H1 (cell line): ENCODE results near the gene CSPG5. TPM values are rescaled to one million over a fixed set of nuclear protein-coding genes. Genes with fewer than 3 reads are reported as not detected.

Source experiments
- CTCF ChIA-PET: fragments of 300-600 bp; sonication (Branson Sonifier 250); formaldehyde crosslinking; loops from one replicate; lab custom pipeline; 2021; ENCODE audit not compliant: partially characterized antibody; lab: Charles Lee
- POLR2A ChIA-PET: fragments of 300-600 bp; sonication (Branson Sonifier 250); formaldehyde crosslinking; loops from one replicate; lab custom pipeline; 2021; ENCODE audit warnings: inconsistent platforms; ENCODE audit not compliant: partially characterized antibody; lab: Charles Lee
- DNase-seq, 2 experiments: peaks; one replicate each; pipeline versions ENCODE4 v3.0.0 to v3.0.0-alpha.2; 2010 to 2022; ENCODE audit warnings: low spot score in 2 of 2, low read depth in 1 of 2, mixed read lengths in 1 of 2
- FAIRE-seq: peaks from 2 replicates; lab custom pipeline; 2011; peaks lifted over from hg19 to GRCh38; lab: Jason Lieb, UNC
- H2AFZ ChIP-seq: 2 replicates; pipeline ENCODE4 v1.8.1; 2012; ENCODE audit warnings: low read length, inconsistent platforms
- H2AK5ac ChIP-seq: 2 replicates; pipeline ENCODE4 v1.6.1; 2013; ENCODE audit warnings: low read depth, low read length
- H2BK120ac ChIP-seq: replicated peaks from 2 replicates; pipeline ENCODE3; 2013; ENCODE audit warnings: low read depth, low read length, inconsistent platforms
- H2BK12ac ChIP-seq: 2 replicates; pipeline ENCODE4 v1.6.1; 2013; ENCODE audit warnings: low read depth, low read length
- H2BK15ac ChIP-seq: 2 replicates; pipeline ENCODE4 v1.6.1; 2013; ENCODE audit warnings: low read length
- H2BK20ac ChIP-seq: 2 replicates; pipeline ENCODE4 v1.6.1; 2013; ENCODE audit warnings: low read length
- H2BK5ac ChIP-seq: 2 replicates; pipeline ENCODE4 v1.6.1; 2013; ENCODE audit warnings: low read depth, low read length
- H3K14ac ChIP-seq: 2 replicates; pipeline ENCODE4 v1.6.1; 2013; ENCODE audit warnings: inconsistent platforms; ENCODE audit not compliant: insufficient read length
- H3K18ac ChIP-seq: 2 replicates; pipeline ENCODE4 v1.6.1; 2013; ENCODE audit warnings: low read length; ENCODE audit errors: extremely low read depth
- H3K23ac ChIP-seq: 2 replicates; pipeline ENCODE4 v1.6.1; 2013; ENCODE audit warnings: inconsistent platforms; ENCODE audit not compliant: insufficient read length
- H3K23me2 ChIP-seq: 2 replicates; pipeline ENCODE4 v1.6.1; 2013; ENCODE audit warnings: low read depth, low read length
- H3K27ac ChIP-seq: 2 replicates; pipeline ENCODE4 v1.6.1; 2011; ENCODE audit warnings: low read depth, low read length, inconsistent platforms
- H3K27me3 ChIP-seq, 4 experiments: replicated peaks in 1 of 4; 1 replicate in 1 of 4; 2 replicates in 3 of 4; pipeline versions ENCODE4 v1.6.1 to v1.8.1; 2011 to 2013; ENCODE audit warnings: low read length in 3 of 4, mild to moderate bottlenecking in 3 of 4, inconsistent platforms in 2 of 4, mixed read lengths in 2 of 4, moderate library complexity in 1 of 4; ENCODE audit not compliant: control insufficient read depth in 3 of 4, insufficient read depth in 3 of 4; ENCODE audit errors: extremely low read depth in 1 of 4
- H3K36me3 ChIP-seq, 4 experiments: 2 replicates each; pipeline versions ENCODE4 v1.6.1 to v1.8.1; 2011 to 2013; ENCODE audit warnings: mild to moderate bottlenecking in 4 of 4, low read length in 3 of 4, moderate library complexity in 2 of 4, control low read depth in 1 of 4, inconsistent platforms in 1 of 4; ENCODE audit not compliant: insufficient read depth in 4 of 4, control insufficient read depth in 2 of 4
- H3K4ac ChIP-seq: replicated peaks from 2 replicates; pipeline ENCODE3; 2013; ENCODE audit warnings: low read length, low read depth, mixed read lengths, inconsistent platforms; ENCODE audit not compliant: insufficient read length
- H3K4me1 ChIP-seq, 4 experiments: replicated peaks in 1 of 4; 1 replicate in 1 of 4; 2 replicates in 3 of 4; pipeline versions ENCODE4 v1.6.1 to v1.8.1; 2011 to 2013; ENCODE audit warnings: low read length in 3 of 4, inconsistent platforms in 2 of 4, mixed read lengths in 1 of 4; ENCODE audit not compliant: insufficient read depth in 4 of 4, control insufficient read depth in 3 of 4
- H3K4me2 ChIP-seq, 2 experiments: 2 replicates each; pipeline versions ENCODE4 v1.6.1 to v1.8.1; 2011 to 2013; ENCODE audit warnings: low read depth in 2 of 2, low read length in 2 of 2, control low read depth in 1 of 2, inconsistent platforms in 1 of 2, mild to moderate bottlenecking in 1 of 2; ENCODE audit not compliant: insufficient read depth in 1 of 2
- H3K4me3 ChIP-seq, 4 experiments: fragments of 200-600, 300-600 bp in 1 of 4; sonication (generic), shearing (Covaris generic), sonication (Bioruptor Twin) in 1 of 4; 2 replicates each; pipeline versions ENCODE4 v1.5.1 to v1.8.1; 2011 to 2016; ENCODE audit warnings: low read length in 4 of 4, low read depth in 3 of 4, control low read depth in 2 of 4, inconsistent platforms in 2 of 4, mild to moderate bottlenecking in 2 of 4, mixed read lengths in 1 of 4, moderate library complexity in 1 of 4; ENCODE audit not compliant: insufficient read depth in 2 of 4; ENCODE audit errors: extremely low read depth in 1 of 4
- H3K56ac ChIP-seq: replicated peaks from 2 replicates; pipeline ENCODE3; 2013; ENCODE audit warnings: low read depth, mild to moderate bottlenecking, mixed read lengths, low read length, inconsistent platforms; ENCODE audit not compliant: insufficient read length
- H3K79me1 ChIP-seq: 2 replicates; pipeline ENCODE4 v1.6.1; 2013; ENCODE audit warnings: low read depth, low read length, control low read depth
- H3K79me2 ChIP-seq, 2 experiments: 2 replicates each; pipeline versions ENCODE4 v1.6.1 to v1.8.1; 2012 to 2013; ENCODE audit warnings: low read length in 2 of 2, mild to moderate bottlenecking in 2 of 2, inconsistent platforms in 1 of 2; ENCODE audit not compliant: insufficient read depth in 2 of 2, control insufficient read depth in 1 of 2
- H3K9ac ChIP-seq, 4 experiments: replicated peaks in 1 of 4; 1 replicate in 1 of 4; 2 replicates in 3 of 4; pipeline versions ENCODE4 v1.6.1 to v1.8.1; 2011 to 2013; ENCODE audit warnings: low read depth in 3 of 4, low read length in 3 of 4, control low read depth in 2 of 4, mild to moderate bottlenecking in 2 of 4, moderate library complexity in 2 of 4, inconsistent platforms in 1 of 4; ENCODE audit errors: extremely low read depth in 1 of 4
- H3K9me3 ChIP-seq, 2 experiments: 2 replicates each; pipeline versions ENCODE4 v1.6.1 to v1.8.1; 2012 to 2013; ENCODE audit warnings: mild to moderate bottlenecking in 2 of 2, moderate library complexity in 2 of 2, control low read depth in 1 of 2, inconsistent platforms in 1 of 2, low read depth in 1 of 2, low read length in 1 of 2, mixed read lengths in 1 of 2; ENCODE audit not compliant: insufficient read depth in 2 of 2
- H4K20me1 ChIP-seq, 2 experiments: replicated peaks in 1 of 2; 2 replicates each; pipeline versions ENCODE3 to v1.8.1; 2011 to 2013; ENCODE audit warnings: inconsistent platforms in 2 of 2, low read length in 2 of 2, mild to moderate bottlenecking in 1 of 2; ENCODE audit not compliant: insufficient read depth in 2 of 2, control insufficient read depth in 1 of 2
- H4K5ac ChIP-seq: 2 replicates; pipeline ENCODE4 v1.6.1; 2013; ENCODE audit warnings: low read length, low read depth, mixed read lengths, inconsistent platforms; ENCODE audit not compliant: insufficient read length
- H4K8ac ChIP-seq: 2 replicates; pipeline ENCODE4 v1.8.0; 2013; ENCODE audit warnings: mild to moderate bottlenecking, moderate library complexity, low read length, inconsistent platforms; ENCODE audit not compliant: insufficient read depth; ENCODE audit errors: extremely low read depth
- H4K91ac ChIP-seq: replicated peaks from 2 replicates; pipeline ENCODE3; 2013; ENCODE audit warnings: low read length, mixed read lengths, inconsistent platforms; ENCODE audit not compliant: insufficient read length
- KDM4A ChIP-seq: IDR thresholded peaks from one replicate; pipeline ENCODE4 v1.7.1; 2012; ENCODE audit warnings: low read depth, mild to moderate bottlenecking, moderate library complexity, low read length, inconsistent platforms; ENCODE audit not compliant: severe bottlenecking
- POLR2A ChIP-seq, 2 experiments: IDR thresholded peaks; 1 replicate in 1 of 2; 2 replicates in 1 of 2; pipeline ENCODE4 v1.6.1; 2011; ENCODE audit warnings: low read depth in 2 of 2, low read length in 2 of 2, mild to moderate bottlenecking in 2 of 2; ENCODE audit errors: control extremely low read depth in 1 of 2
- WGBS, 2 experiments: shearing (Covaris generic) in 1 of 2; methylation state at CpG; one replicate each; pipeline versions ENCODE4 v1.1.6 to v1.1.7; 2013 to 2015; ENCODE audit warnings: low lambda C conversion rate in 2 of 2, mixed read lengths in 2 of 2, inconsistent platforms in 1 of 2, low coverage in 1 of 2, missing lambda C conversion rate in 1 of 2; ENCODE audit not compliant: insufficient replicate concordance in 2 of 2, insufficient coverage in 1 of 2, insufficient read length in 1 of 2; ENCODE audit errors: extremely low coverage in 1 of 2, missing lambda C conversion rate in 1 of 2; 5-methylcytosine and 5-hydroxymethylcytosine counted together
- polyA plus RNA-seq, 7 experiments: library from polyadenylated mRNA; depleted of rRNA in 3 of 7; stranded (reverse) in 5 of 7; unstranded in 2 of 7; fragments of >200 nt in 5 of 7; fragments of 200-250 nt in 2 of 7; gene quantifications; 1 replicate in 5 of 7; 2 replicates in 1 of 7; 4 replicates in 1 of 7; pipeline versions ENCODE4 v1.2.1 to v1.2.3, GENCODE V29; 2011 to 2013; ENCODE audit warnings: missing spikeins in 2 of 7, mixed read lengths in 2 of 7
- total RNA-seq: library from RNA; stranded (reverse); fragmentation: NEBNext Ultra II Directional; extraction: Animal tissue kit (Norgen Biotek cat#: 25700); gene quantifications from 2 replicates; pipeline ENCODE4 v1.2.1, GENCODE V29; 2021
- TF ChIP-seq, protein P1 (sequence below), 3 experiments: IDR thresholded peaks; 1 replicate in 2 of 3; 2 replicates in 1 of 3; pipeline versions ENCODE4 v1.5.1 to v1.6.1; 2011; ENCODE audit warnings: low read length in 3 of 3, mild to moderate bottlenecking in 3 of 3, inconsistent platforms in 2 of 3, low read depth in 1 of 3, moderate library complexity in 1 of 3; ENCODE audit not compliant: insufficient read depth in 1 of 3; ENCODE audit errors: control extremely low read depth in 1 of 3

CSPG5 gene
- total and polyA plus RNA-seq, 2 of the 8 experiments (the other 6 are each of a cell fraction or from before 2014, with no cell fraction given): 2.1 to 7.4 TPM

DNA sequence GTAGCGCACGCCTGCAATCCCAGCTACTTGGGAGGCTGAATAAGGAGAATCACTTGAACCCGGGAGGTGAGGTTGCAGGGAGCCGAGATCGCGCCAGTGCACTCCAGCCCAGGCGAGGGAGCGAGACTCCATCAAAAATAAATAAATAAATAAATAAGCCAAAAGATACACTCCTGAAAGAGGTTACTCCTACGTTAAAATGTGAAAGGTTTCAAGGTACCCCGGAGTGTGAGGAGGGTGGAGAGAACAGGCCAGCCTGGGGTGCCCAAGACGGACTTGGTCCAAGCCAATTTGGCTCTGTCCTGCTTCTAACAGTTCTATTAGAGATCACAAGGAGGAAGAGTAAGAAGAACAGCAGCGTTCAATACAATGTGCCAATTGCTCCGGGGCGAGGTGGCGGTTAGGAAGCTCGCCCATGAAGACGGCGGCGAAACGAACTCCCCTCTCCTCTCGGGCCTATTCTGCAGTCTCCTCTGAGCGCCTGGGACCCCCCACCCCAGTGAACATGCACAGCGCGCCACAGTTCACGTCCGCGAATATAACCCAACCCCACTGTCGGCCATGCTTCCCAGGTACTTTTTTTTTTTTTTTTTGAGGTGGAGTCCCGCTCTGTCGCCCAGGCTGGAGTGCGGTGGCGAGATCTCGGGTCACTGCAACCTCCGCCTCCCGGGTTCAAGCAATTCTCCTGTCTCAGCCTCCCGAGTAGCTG is 66.1 kb downstream of the CSPG5 start:
- Histone ChIP-seq H4K91ac (peak overlapping the region; percentile 29), H3K4me3 (peak overlapping the region; percentile 50 to 92 (median 72)), H3K9me3 (no peaks in the 10 kb centered on the region), H2BK20ac (no peak overlapping the region), H2BK15ac (no peak overlapping the region), H3K27me3 (no peaks in the 10 kb centered on the region), H2BK120ac (no peak overlapping the region), H3K56ac (peak overlapping the region; percentile 66), H3K79me1 (peaks cover 8% of the 10 kb centered on the region), H3K23me2 (no peaks in the 10 kb centered on the region; the same call in 1 of the 2 replicates), H4K20me1 (peaks cover 0 to 1% of the 10 kb centered on the region in 2 experiments), H3K27ac (peak overlapping the region; percentile 83; the same call in 1 of the 2 replicates), H2AK5ac (no peak overlapping the region), H2BK12ac (no peak overlapping the region), H3K14ac (no peak overlapping the region), H3K18ac (peak overlapping the region; percentile 93), H3K36me3 (peaks cover 5 to 33% (median 13%) of the 10 kb centered on the region in 4 experiments; a peak in 6 of 8 replicates), H3K4ac (no peak overlapping the region), H4K5ac (peak overlapping the region; percentile 90), H3K4me2 (peak overlapping the region; percentile 26 to 66), H2BK5ac (peak overlapping the region; percentile 99; the same call in 1 of the 2 replicates), H3K23ac (no peak overlapping the region), H3K9ac (peak overlapping the region; percentile 59 to 81 (median 78)), H3K4me1 (peaks cover 0 to 4% (median 1%) of the 10 kb centered on the region in 4 experiments; a peak in 2 of 7 replicates), H3K79me2 (peaks cover 5 to 26% of the 10 kb centered on the region in 2 experiments), H2AFZ (no peak overlapping the region), H4K8ac (peak overlapping the region; percentile 93)
- WGBS, 2 experiments: 27% methylated on average over 31 of the region's 36 CpGs; no CpG with 5 or more reads in 1 of the 2 experiments
- FAIRE-seq: no peak
- TF ChIP-seq, protein P1, sequence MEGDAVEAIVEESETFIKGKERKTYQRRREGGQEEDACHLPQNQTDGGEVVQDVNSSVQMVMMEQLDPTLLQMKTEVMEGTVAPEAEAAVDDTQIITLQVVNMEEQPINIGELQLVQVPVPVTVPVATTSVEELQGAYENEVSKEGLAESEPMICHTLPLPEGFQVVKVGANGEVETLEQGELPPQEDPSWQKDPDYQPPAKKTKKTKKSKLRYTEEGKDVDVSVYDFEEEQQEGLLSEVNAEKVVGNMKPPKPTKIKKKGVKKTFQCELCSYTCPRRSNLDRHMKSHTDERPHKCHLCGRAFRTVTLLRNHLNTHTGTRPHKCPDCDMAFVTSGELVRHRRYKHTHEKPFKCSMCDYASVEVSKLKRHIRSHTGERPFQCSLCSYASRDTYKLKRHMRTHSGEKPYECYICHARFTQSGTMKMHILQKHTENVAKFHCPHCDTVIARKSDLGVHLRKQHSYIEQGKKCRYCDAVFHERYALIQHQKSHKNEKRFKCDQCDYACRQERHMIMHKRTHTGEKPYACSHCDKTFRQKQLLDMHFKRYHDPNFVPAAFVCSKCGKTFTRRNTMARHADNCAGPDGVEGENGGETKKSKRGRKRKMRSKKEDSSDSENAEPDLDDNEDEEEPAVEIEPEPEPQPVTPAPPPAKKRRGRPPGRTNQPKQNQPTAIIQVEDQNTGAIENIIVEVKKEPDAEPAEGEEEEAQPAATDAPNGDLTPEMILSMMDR (IDR thresholded peaks at IDR 0.05; ENCODE audit: control extremely low read depth in 1 of 3, insufficient read depth in 1 of 3, low read depth in 1 of 3, low read length in 3 of 3): no peak
- TF ChIP-seq POLR2A (IDR thresholded peaks at IDR 0.05; ENCODE audit: control extremely low read depth in 1 of 2, low read depth in 2 of 2, low read length in 2 of 2): peak in 1 of 2 experiments; percentile 38; a peak in 1 of 3 replicates
- peak; percentile 13 for TF ChIP-seq KDM4A
- ChIA-PET POLR2A (interaction anchor here (0.7 to 1.7 kb wide), 6 partner anchors 9 to 268 kb away, joined by 3 to 7 read pairs (median 4); no protein-coding TSS in a partner anchor), CTCF (interaction anchor here (0.6 to 1.7 kb wide), 8 partner anchors 10 to 97 kb away, joined by 3 to 5 read pairs (median 3); no protein-coding TSS in a partner anchor)
- DNase-seq: no peak
